ENCODE measurements around the gene MADD. TPM values are rescaled to one million over a fixed set of nuclear protein-coding genes. Genes with fewer than 3 reads are reported as not detected.

The MADD gene
- total RNA-seq, 5 donors from 2014 or later (not counting 1 experiment from before 2014, with no cell fraction given), result 116 to 189 (median 124) TPM

- H3K36me3 Mint-ChIP-seq, result no peaks in the 10 kb centered on the region
- H3K4me3 Mint-ChIP-seq, result no peak overlapping the region
- ChIA-PET POLR2A (no interaction called here), CTCF (interaction anchor here in 1 of 2 donors (0.5 kb wide), 1 partner anchor 25 kb away, joined by 3 read pairs; no protein-coding TSS in a partner anchor)
- H3K27ac Mint-ChIP-seq, result no peak overlapping the region
- Histone ChIP-seq H3K27ac (ENCODE audit: low read length) (no peak overlapping the region), H3K4me3 (ENCODE audit: control insufficient read depth in 1 of 2, extremely low read depth in 1 of 2, low read length in 1 of 2) (no peak overlapping the region), H3K4me1 (ENCODE audit: control insufficient read depth in 1 of 2, extremely low read depth in 1 of 2, insufficient read depth in 2 of 2, low read length in 2 of 2) (peaks cover 2 to 20% of the 10 kb centered on the region in 2 experiments), H3K27me3 (replicated peaks in 1 of 2; ENCODE audit: control insufficient read depth in 2 of 2, extremely low read depth in 1 of 2, insufficient read depth in 2 of 2, low read length in 1 of 2) (no peaks in the 10 kb centered on the region), H3K36me3 (ENCODE audit: control insufficient read depth in 2 of 2, extremely low read depth in 1 of 2, insufficient read depth in 1 of 2, low read length in 1 of 2) (no peaks in the 10 kb centered on the region), H3K9me3 (no peaks in the 10 kb centered on the region)
- peaks cover 11 to 23% (median 22%) of the 10 kb centered on the region in 3 donors for H3K4me1 Mint-ChIP-seq
- no peaks in the 10 kb centered on the region for H3K27me3 Mint-ChIP-seq
- DNase-seq, result no peak
- ATAC-seq (replicated peaks in 1 of 4), result no peak
- 95% methylated on average over 19 of the region's 22 CpGs for WGBS (ENCODE audit: insufficient coverage)
- no peaks in the 10 kb centered on the region for H3K9me3 Mint-ChIP-seq
These were observed 8.6 kb upstream of the MADD start for GRCh38 chr11:47261291-47261800.

GRCh38 chr11:47264119-47264518 is 5.8 kb upstream of the MADD start:
- ATAC-seq (replicated peaks in 1 of 4), result no peak
- H3K9me3 ChIP-seq, result no peaks in the 10 kb centered on the region
- H3K36me3 Mint-ChIP-seq, result no peaks in the 10 kb centered on the region
- H3K9me3 Mint-ChIP-seq, result no peaks in the 10 kb centered on the region
- 93% methylated on average over 5 of the region's 6 CpGs for WGBS (ENCODE audit: insufficient coverage)
- no peak overlapping the region for H3K4me3 Mint-ChIP-seq
- no peaks in the 10 kb centered on the region for H3K27me3 ChIP-seq (replicated peaks in 1 of 2; ENCODE audit: control insufficient read depth in 2 of 2, extremely low read depth in 1 of 2, insufficient read depth in 2 of 2, low read length in 1 of 2)
- no peak for DNase-seq
- H3K27me3 Mint-ChIP-seq, result no peaks in the 10 kb centered on the region
- H3K27ac Mint-ChIP-seq, result peak overlapping the region in 1 of 2 donors; percentile 73
- H3K4me3 ChIP-seq (ENCODE audit: control insufficient read depth in 1 of 2, extremely low read depth in 1 of 2, low read length in 1 of 2), result no peak overlapping the region
- H3K27ac ChIP-seq (ENCODE audit: low read length), result no peak overlapping the region
- no peaks in the 10 kb centered on the region for H3K36me3 ChIP-seq (ENCODE audit: control insufficient read depth in 2 of 2, extremely low read depth in 1 of 2, insufficient read depth in 1 of 2, low read length in 1 of 2)
- ChIA-PET CTCF (no interaction called here), POLR2A (interaction anchor here in 1 of 2 donors (0.6 kb wide), 2 partner anchors 453 to 1138 kb away, joined by 3 to 7 read pairs; no protein-coding TSS in a partner anchor)
- peaks cover 11 to 28% of the 10 kb centered on the region in 2 experiments for H3K4me1 ChIP-seq (ENCODE audit: control insufficient read depth in 1 of 2, extremely low read depth in 1 of 2, insufficient read depth in 2 of 2, low read length in 2 of 2)
- peaks cover 22 to 38% (median 37%) of the 10 kb centered on the region in 3 donors for H3K4me1 Mint-ChIP-seq

GRCh38 chr11:47264521-47264920 is 5.4 kb upstream of the MADD start:
- POLR2A ChIA-PET, result interaction anchor here in 1 of 2 donors (0.6 kb wide), 1 partner anchor 1138 kb away, joined by 7 read pairs; no protein-coding TSS in a partner anchor

GRCh38 chr11:47267876-47268275 is 2.1 kb upstream of the MADD start:
- Histone ChIP-seq H3K9me3 (no peaks in the 10 kb centered on the region), H3K4me1 (ENCODE audit: control insufficient read depth in 1 of 2, extremely low read depth in 1 of 2, insufficient read depth in 2 of 2, low read length in 2 of 2) (peaks cover 27 to 45% of the 10 kb centered on the region in 2 experiments), H3K27ac (ENCODE audit: low read length) (peak overlapping the region; percentile 91), H3K4me3 (ENCODE audit: control insufficient read depth in 1 of 2, extremely low read depth in 1 of 2, low read length in 1 of 2) (no peak overlapping the region), H3K36me3 (ENCODE audit: control insufficient read depth in 2 of 2, extremely low read depth in 1 of 2, insufficient read depth in 1 of 2, low read length in 1 of 2) (no peaks in the 10 kb centered on the region), H3K27me3 (replicated peaks in 1 of 2; ENCODE audit: control insufficient read depth in 2 of 2, extremely low read depth in 1 of 2, insufficient read depth in 2 of 2, low read length in 1 of 2) (no peaks in the 10 kb centered on the region)
- peak overlapping the region; percentile 90 to 97 for H3K27ac Mint-ChIP-seq
- WGBS (ENCODE audit: insufficient coverage), result 84% methylated on average over 3 of the region's 6 CpGs
- DNase-seq (no peak), ATAC-seq (replicated peaks in 1 of 4) (no peak)
- POLR2A ChIA-PET, result interaction anchor here in 1 of 2 donors (1.0 kb wide), 1 partner anchor 31 kb away, joined by 8 read pairs; no protein-coding TSS in a partner anchor
- CTCF ChIA-PET, result interaction anchor here in 1 of 2 donors (1.2 kb wide), 1 partner anchor 8 kb away, joined by 3 read pairs; no protein-coding TSS in a partner anchor
- no peaks in the 10 kb centered on the region for H3K9me3 Mint-ChIP-seq
- H3K4me1 Mint-ChIP-seq, result peaks cover 42 to 58% (median 56%) of the 10 kb centered on the region in 3 donors
- no peaks in the 10 kb centered on the region for H3K27me3 Mint-ChIP-seq
- H3K4me3 Mint-ChIP-seq, result peak overlapping the region in 2 of 3 donors; percentile 88
- H3K36me3 Mint-ChIP-seq, result no peaks in the 10 kb centered on the region

More at GRCh38 chr11:47264521-47264920, 5.4 kb upstream of the MADD start:
- DNase-seq (no peak), ATAC-seq (replicated peaks in 1 of 4) (no peak)
- H3K27ac Mint-ChIP-seq, result peak overlapping the region; percentile 63 to 73
- Histone ChIP-seq H3K4me1 (ENCODE audit: control insufficient read depth in 1 of 2, extremely low read depth in 1 of 2, insufficient read depth in 2 of 2, low read length in 2 of 2) (peaks cover 11 to 27% of the 10 kb centered on the region in 2 experiments), H3K27ac (ENCODE audit: low read length) (no peak overlapping the region), H3K9me3 (no peaks in the 10 kb centered on the region), H3K36me3 (ENCODE audit: control insufficient read depth in 2 of 2, extremely low read depth in 1 of 2, insufficient read depth in 1 of 2, low read length in 1 of 2) (no peaks in the 10 kb centered on the region), H3K4me3 (ENCODE audit: control insufficient read depth in 1 of 2, extremely low read depth in 1 of 2, low read length in 1 of 2) (no peak overlapping the region), H3K27me3 (replicated peaks in 1 of 2; ENCODE audit: control insufficient read depth in 2 of 2, extremely low read depth in 1 of 2, insufficient read depth in 2 of 2, low read length in 1 of 2) (no peaks in the 10 kb centered on the region)
- no peaks in the 10 kb centered on the region for H3K36me3 Mint-ChIP-seq
- WGBS (ENCODE audit: insufficient coverage), result 100% methylated on average over 1 of the region's 4 CpGs
- no peaks in the 10 kb centered on the region for H3K27me3 Mint-ChIP-seq
- peaks cover 20 to 36% (median 36%) of the 10 kb centered on the region in 3 donors for H3K4me1 Mint-ChIP-seq
- CTCF ChIA-PET, result no interaction called here
- no peaks in the 10 kb centered on the region for H3K9me3 Mint-ChIP-seq
- H3K4me3 Mint-ChIP-seq, result no peak overlapping the region

GRCh38 chr11:47268448-47269001 is 1.4 kb upstream of the MADD start:
- H3K9me3 Mint-ChIP-seq, result no peaks in the 10 kb centered on the region
- H3K27me3 Mint-ChIP-seq, result no peaks in the 10 kb centered on the region
- POLR2A ChIA-PET, result interaction anchor here in 1 of 2 donors (1.0 kb wide), 1 partner anchor 32 kb away, joined by 8 read pairs; no protein-coding TSS in a partner anchor
- DNase-seq, result peak in 1 of 35 experiments; percentile 1
- WGBS (ENCODE audit: insufficient coverage), result 58% methylated on average over 13 of the region's 13 CpGs
- peaks cover 46 to 63% (median 61%) of the 10 kb centered on the region in 3 donors for H3K4me1 Mint-ChIP-seq
- Histone ChIP-seq H3K27ac (ENCODE audit: low read length) (peak overlapping the region; percentile 91), H3K27me3 (replicated peaks in 1 of 2; ENCODE audit: control insufficient read depth in 2 of 2, extremely low read depth in 1 of 2, insufficient read depth in 2 of 2, low read length in 1 of 2) (no peaks in the 10 kb centered on the region), H3K4me1 (ENCODE audit: control insufficient read depth in 1 of 2, extremely low read depth in 1 of 2, insufficient read depth in 2 of 2, low read length in 2 of 2) (peaks cover 27 to 45% of the 10 kb centered on the region in 2 experiments), H3K36me3 (ENCODE audit: control insufficient read depth in 2 of 2, extremely low read depth in 1 of 2, insufficient read depth in 1 of 2, low read length in 1 of 2) (no peaks in the 10 kb centered on the region), H3K9me3 (no peaks in the 10 kb centered on the region), H3K4me3 (ENCODE audit: control insufficient read depth in 1 of 2, extremely low read depth in 1 of 2, low read length in 1 of 2) (peak overlapping the region; percentile 44 to 76)
- ATAC-seq (replicated peaks in 1 of 4), result no peak
- CTCF ChIA-PET, result interaction anchor here in 1 of 2 donors (1.2 kb wide), 1 partner anchor 9 kb away, joined by 3 read pairs; no protein-coding TSS in a partner anchor
- peak overlapping the region; percentile 88 to 89 (median 88) for H3K4me3 Mint-ChIP-seq
- H3K36me3 Mint-ChIP-seq, result no peaks in the 10 kb centered on the region
- peak overlapping the region; percentile 90 to 97 for H3K27ac Mint-ChIP-seq

- Mint-ChIP-seq H3K4me1 (peaks cover 51 to 68% (median 67%) of the 10 kb centered on the region in 3 donors), H3K27me3 (no peaks in the 10 kb centered on the region), H3K27ac (peak overlapping the region; percentile 90 to 97), H3K9me3 (no peaks in the 10 kb centered on the region), H3K36me3 (peaks cover 2% of the 10 kb centered on the region), H3K4me3 (peak overlapping the region; percentile 88 to 89 (median 88))
- CTCF ChIA-PET, result interaction anchor here in 1 of 2 donors (1.2 kb wide), 1 partner anchor 10 kb away, joined by 3 read pairs; no protein-coding TSS in a partner anchor
- H3K27me3 ChIP-seq (replicated peaks in 1 of 2; ENCODE audit: control insufficient read depth in 2 of 2, extremely low read depth in 1 of 2, insufficient read depth in 2 of 2, low read length in 1 of 2), result no peaks in the 10 kb centered on the region
- WGBS (ENCODE audit: insufficient coverage), result under 1% methylated on average over 37 of the region's 52 CpGs
- ATAC-seq (replicated peaks in 1 of 4) (peak; percentile 69 to 76 (median 69)), DNase-seq (peak; percentile 72 to 90 (median 81))
- POLR2A ChIA-PET, result no interaction called here
- no peaks in the 10 kb centered on the region for H3K9me3 ChIP-seq
- H3K27ac ChIP-seq (ENCODE audit: low read length), result peak overlapping the region; percentile 91
- peaks cover 27 to 45% of the 10 kb centered on the region in 2 experiments for H3K4me1 ChIP-seq (ENCODE audit: control insufficient read depth in 1 of 2, extremely low read depth in 1 of 2, insufficient read depth in 2 of 2, low read length in 2 of 2)
- H3K4me3 ChIP-seq (ENCODE audit: control insufficient read depth in 1 of 2, extremely low read depth in 1 of 2, low read length in 1 of 2), result peak overlapping the region; percentile 63 to 76
- H3K36me3 ChIP-seq (ENCODE audit: control insufficient read depth in 2 of 2, extremely low read depth in 1 of 2, insufficient read depth in 1 of 2, low read length in 1 of 2), result peaks cover 0 to 5% of the 10 kb centered on the region in 2 donors
These were observed 718 bp upstream of the MADD start for GRCh38 chr11:47269002-47269828.

All from T-cell (primary cell).